Omental fat pad (tissue), 4 donors: Measurements from ENCODE around the gene ADAM30. TPM values are rescaled to one million over a fixed set of nuclear protein-coding genes. Genes with fewer than 3 reads are reported as not detected.

Source experiments
- ATAC-seq: fragments of 150-250 bp; one replicate; pipeline ENCODE4 v1.9.1; 2016; ENCODE audit warnings: mild to moderate bottlenecking, moderate library complexity; ENCODE audit not compliant: low FRiP score
- DNase-seq: peaks from one replicate; pipeline ENCODE4 v3.0.0-alpha.2; 2019; ENCODE audit warnings: low spot score
- total RNA-seq, 4 donors: library from RNA; depleted of rRNA; stranded (reverse); fragments of >200 nt; gene quantifications; one replicate each; pipeline ENCODE4 v1.1.0, GENCODE V29; 2016
- TF ChIP-seq, protein P1 (sequence below), 3 donors: fragments of 450-650 bp; IDR thresholded peaks; one replicate each; pipeline ENCODE4 v1.5.1; 2016 to 2017; ENCODE audit warnings: antibody characterized with exemption in 3 of 3, mild to moderate bottlenecking in 3 of 3, moderate library complexity in 2 of 3

ADAM30 gene
- total RNA-seq, 4 donors from 2014 or later = not detected

DNA sequence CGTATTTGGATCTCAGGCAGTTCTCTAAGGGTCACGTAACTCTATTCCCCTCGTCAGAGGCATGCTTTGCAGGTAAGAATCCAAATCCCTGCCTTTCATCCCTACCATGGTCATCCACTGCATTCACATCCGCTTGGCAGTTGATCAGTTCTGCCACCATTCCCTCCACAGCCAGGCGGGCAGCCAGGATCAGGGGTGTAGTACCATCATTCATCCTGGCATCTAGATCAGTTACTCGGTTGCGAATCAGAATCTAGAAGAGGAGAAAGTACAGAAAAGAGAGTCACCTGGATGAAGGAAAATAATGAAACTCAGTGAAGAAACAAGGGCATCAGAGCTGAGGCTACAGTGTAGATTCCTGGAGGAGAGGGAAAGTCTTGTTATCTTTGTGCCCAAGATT lies 22.0 kb upstream of the ADAM30 start:
- TF ChIP-seq, protein P1, sequence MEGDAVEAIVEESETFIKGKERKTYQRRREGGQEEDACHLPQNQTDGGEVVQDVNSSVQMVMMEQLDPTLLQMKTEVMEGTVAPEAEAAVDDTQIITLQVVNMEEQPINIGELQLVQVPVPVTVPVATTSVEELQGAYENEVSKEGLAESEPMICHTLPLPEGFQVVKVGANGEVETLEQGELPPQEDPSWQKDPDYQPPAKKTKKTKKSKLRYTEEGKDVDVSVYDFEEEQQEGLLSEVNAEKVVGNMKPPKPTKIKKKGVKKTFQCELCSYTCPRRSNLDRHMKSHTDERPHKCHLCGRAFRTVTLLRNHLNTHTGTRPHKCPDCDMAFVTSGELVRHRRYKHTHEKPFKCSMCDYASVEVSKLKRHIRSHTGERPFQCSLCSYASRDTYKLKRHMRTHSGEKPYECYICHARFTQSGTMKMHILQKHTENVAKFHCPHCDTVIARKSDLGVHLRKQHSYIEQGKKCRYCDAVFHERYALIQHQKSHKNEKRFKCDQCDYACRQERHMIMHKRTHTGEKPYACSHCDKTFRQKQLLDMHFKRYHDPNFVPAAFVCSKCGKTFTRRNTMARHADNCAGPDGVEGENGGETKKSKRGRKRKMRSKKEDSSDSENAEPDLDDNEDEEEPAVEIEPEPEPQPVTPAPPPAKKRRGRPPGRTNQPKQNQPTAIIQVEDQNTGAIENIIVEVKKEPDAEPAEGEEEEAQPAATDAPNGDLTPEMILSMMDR (IDR thresholded peaks at IDR 0.05) = no peak
- no peak for DNase-seq
- no peak for ATAC-seq

DNA sequence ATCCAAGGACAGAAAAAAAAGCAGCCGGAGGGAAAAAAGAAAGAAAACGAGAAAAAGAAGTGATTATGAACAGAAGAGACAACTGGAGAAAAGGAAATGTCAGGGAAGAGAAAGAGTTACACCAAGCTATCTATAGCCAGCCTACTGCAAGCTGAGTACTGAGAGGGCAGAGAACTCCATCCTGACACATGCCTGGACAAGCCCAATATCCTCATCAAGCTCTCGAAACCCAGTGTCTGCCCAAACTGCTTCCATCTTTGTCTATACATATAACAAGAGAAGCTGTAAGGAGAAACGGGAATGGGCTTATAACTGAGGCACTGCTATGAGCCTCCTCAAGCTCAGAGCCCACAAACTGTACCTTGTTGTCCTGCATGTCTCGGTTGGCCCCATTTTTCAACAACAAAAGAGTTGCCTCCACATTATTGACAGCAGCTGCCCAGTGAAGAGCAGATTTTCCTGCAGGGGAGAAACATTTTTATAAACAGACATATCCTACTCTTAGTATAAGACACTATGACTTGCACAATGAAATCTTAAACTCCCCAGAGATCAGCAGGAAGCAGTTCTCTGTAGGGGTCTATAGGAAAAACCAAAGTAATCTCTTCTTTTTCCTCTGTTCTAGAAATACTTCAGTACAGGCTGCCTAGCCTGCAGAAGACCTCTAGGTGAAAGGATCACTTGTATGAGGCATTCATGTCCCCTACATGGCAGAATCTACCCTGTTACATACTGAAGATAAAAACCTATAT lies 21.2 kb upstream of the ADAM30 start:
- DNase-seq (no peak), ATAC-seq (no peak)
- TF ChIP-seq, protein P1 (IDR thresholded peaks at IDR 0.05) = no peak

DNA sequence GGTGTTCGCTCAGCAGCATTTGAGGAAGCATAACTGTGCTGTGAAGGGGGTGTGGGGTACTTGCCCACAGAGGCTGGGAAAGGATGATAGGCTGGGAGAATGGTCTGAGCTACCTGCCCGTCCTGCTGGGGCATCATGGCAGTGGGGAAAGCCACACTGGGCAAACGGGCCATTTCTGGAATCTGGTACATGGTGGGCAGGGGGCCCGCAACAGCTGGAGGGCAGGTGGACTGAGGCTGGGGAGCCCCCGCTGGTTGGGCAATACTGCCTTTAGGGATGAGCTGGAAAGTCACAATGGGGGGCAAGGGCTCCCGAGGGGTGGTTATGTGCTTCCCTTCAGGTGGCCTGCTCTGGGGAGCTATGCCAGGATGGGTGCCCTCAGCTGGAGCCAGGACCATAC lies 19.2 kb upstream of the ADAM30 start:
- TF ChIP-seq, protein P1 (IDR thresholded peaks at IDR 0.05) = no peak
- DNase-seq = no peak
- no peak for ATAC-seq

DNA sequence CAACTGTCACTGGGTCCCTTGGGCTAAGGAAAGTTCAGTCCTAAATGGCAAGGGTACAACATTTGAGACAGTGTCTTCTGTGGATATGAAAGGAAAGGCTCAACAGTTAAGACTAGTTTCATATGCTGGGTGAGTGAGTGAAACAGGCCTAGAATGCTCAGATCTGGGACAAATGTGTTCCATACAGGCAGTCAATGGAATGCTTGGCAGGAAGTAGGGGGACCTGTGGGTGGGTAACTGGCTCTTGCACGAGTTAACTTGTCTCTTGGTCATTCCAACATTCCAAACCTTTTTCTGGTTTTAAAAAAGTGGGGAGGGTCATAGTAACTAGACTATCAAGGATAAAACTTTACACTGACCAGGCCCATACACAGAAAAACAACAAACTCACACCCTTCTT lies 17.8 kb upstream of the ADAM30 start:
- ATAC-seq (no peak), DNase-seq (no peak)
- TF ChIP-seq, protein P1 (IDR thresholded peaks at IDR 0.05) = no peak

DNA sequence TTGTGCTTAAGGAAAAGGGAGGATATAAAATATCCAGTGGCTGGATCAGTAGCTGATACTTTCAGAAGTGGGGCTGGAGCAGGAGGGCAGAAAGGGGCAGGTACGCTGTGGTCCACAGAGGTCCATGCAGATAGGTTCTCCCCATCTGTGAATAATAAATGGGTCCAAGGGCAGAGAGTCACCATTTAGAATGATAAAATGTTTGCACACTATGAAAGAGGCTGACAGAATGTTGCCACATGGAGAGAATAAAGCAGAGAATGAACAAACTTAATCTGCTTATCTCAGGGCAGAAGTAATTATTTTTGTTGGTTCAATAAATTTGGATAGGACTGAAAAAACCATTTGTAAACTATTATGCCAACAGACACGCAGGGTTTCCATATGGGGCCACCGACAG lies 16.6 kb upstream of the ADAM30 start:
- no peak for ATAC-seq

DNA sequence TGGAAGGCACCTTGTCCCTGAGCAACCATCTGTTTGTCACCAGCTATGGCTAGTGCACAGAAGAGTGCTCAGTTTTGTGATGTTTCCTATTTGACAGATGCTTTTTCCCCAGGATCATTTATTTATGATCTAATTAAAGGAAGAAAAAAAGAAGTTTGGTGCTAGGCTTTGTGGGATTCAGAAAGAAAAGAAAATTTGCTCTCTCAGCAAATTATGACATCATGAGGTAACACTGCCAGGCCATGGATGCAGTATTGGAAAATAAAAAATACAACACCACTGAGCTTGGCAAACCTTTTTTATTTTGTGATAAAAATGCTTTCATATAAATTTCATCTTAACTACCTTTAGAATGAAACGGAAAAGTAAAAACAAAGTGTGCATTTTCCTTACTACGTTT lies 15.5 kb upstream of the ADAM30 start:
- DNase-seq (no peak), ATAC-seq (no peak)
- TF ChIP-seq, protein P1 (IDR thresholded peaks at IDR 0.05) = no peak

More for the DNA sequence above, 16.6 kb upstream of the ADAM30 start:
- DNase-seq = no peak
- TF ChIP-seq, protein P1 (IDR thresholded peaks at IDR 0.05) = no peak

DNA sequence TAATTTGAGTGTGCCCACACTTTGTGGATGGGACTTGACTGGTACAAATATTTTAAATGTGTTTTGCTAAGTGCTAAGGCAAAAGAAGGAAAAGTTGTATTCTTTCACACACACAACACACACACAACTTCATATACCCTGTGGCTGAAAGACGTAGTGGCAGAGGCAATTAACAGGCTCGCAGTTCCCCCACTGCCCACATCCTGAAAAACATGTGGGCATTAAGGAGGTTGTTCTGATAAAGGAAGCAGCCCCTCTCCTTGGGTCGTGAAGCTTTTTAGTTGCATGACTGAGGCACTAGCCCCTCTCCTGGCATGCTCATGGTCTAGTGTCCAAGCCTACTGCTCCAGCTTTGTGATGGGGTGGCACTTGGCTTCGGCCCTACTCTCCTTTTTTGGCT lies 14.3 kb upstream of the ADAM30 start:
- DNase-seq (no peak), ATAC-seq (no peak)
- TF ChIP-seq, protein P1 (IDR thresholded peaks at IDR 0.05) = no peak
